ENCODE measurements around the gene CNTN4. TPM values are rescaled to one million over a fixed set of nuclear protein-coding genes. Genes with fewer than 3 reads are reported as not detected.

The CNTN4 gene
- total RNA-seq, 4 donors from 2014 or later = 6.6 to 10.7 (median 9.7) TPM

DNA sequence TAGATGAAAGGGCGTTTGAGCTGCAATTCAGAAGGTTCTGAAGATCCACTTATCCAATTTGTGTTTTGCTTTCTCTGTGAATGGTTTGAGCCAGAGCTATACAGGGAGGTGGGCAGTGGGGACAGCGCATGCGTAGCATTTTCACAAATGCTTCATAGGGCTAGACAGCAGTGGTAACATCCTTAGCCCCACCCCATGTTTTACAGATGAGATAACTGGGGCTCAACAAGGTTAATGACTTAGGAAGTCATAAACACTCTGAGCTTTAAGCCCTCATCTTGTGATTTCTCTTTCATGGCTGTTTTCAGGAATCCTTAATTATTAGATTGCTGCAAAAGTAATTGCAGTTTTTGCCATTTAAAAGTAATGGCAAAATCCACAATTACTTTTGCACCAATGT, 602.8 kb downstream of the CNTN4 start:
- H3K27me3 ChIP-seq = peaks cover 0 to 4% (median 0%) of the 10 kb centered on the region in 4 donors
- no peak for TF ChIP-seq POLR2A (IDR thresholded peaks at IDR 0.05; ENCODE audit: low read depth)
- intact Hi-C loops (cut with DNase I) = no loop called here
- DNase-seq (ENCODE audit: extremely low spot score) = no peak
- WGBS = 83% methylated on average over 3 of the region's 3 CpGs
- no peaks in the 10 kb centered on the region for H3K36me3 ChIP-seq
- H3K4me1 ChIP-seq = no peaks in the 10 kb centered on the region
- H3K4me3 ChIP-seq = no peak overlapping the region
- H3K27ac ChIP-seq (replicated peaks in 1 of 4) = no peak overlapping the region
- H3K9me3 ChIP-seq = no peaks in the 10 kb centered on the region

DNA sequence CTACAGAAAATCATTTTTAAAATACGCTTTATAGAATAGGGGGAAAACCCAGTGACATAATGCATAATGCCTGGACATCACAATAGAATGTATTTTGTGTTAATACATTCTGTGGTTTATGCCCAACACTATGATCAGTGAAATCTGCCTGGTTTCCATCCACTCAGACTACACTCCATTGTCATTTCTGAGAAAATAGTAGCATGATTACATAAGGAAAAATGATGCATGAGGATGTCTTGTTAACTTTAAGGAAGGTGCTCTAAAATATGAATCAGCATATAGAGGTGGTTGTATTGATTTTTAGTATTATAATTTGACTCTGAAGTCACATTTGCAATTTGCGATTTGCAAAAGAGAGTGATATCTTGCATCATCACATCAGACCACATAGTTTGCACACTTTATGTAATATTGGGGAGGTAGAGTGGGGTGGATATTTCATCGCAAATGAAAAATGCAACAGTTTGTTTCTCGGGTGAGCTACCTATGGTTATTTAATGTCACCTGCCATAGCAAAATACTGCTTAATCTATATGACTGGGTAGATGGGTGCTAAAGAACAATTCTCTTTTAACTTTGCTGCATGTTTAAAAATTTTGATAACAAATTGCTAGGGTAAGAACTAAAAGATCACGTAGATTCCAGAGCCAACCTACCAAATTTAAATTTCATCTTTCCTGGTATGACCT, 607.6 kb downstream of the CNTN4 start:
- DNase-seq (ENCODE audit: extremely low spot score) = no peak

DNA sequence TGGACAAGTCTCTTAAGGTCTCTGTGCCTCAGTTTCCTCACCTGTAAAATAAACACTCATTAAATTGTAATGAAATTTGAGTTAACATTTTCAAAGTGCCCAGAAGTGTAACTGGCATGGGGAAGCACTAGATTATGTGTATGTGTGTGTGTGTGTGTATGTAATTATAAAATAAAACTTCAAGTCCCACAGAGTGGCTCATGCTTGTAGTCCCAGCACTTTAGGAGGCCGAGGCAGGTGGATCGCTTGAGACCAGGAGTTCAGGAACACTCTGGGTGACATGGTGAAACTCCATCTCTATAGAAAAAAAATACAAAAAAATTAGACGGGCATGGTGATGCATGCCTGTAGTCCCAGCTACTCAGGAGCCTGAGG, 608.2 kb downstream of the CNTN4 start:
- no peak for TF ChIP-seq EP300 (IDR thresholded peaks at IDR 0.05)
- no peak for TF ChIP-seq POLR2AphosphoS5 (IDR thresholded peaks at IDR 0.05)
- TF ChIP-seq CTCF (IDR thresholded peaks at IDR 0.05) = no peak
- no peak for TF ChIP-seq POLR2A (IDR thresholded peaks at IDR 0.05; ENCODE audit: low read depth)
- Histone ChIP-seq H3K27me3 (no peaks in the 10 kb centered on the region), H3K4me1 (no peaks in the 10 kb centered on the region), H3K9me3 (no peaks in the 10 kb centered on the region), H3K4me3 (no peak overlapping the region), H3K27ac (replicated peaks in 1 of 4) (no peak overlapping the region), H3K36me3 (no peaks in the 10 kb centered on the region)
- WGBS = 95% methylated on average over 3 of the region's 3 CpGs
- intact Hi-C loops (cut with DNase I) = no loop called here
- no peak for DNase-seq (ENCODE audit: extremely low spot score)

More for the DNA sequence above, 607.6 kb downstream of the CNTN4 start:
- Histone ChIP-seq H3K4me1 (no peaks in the 10 kb centered on the region), H3K4me3 (no peak overlapping the region), H3K9me3 (no peaks in the 10 kb centered on the region), H3K27me3 (no peaks in the 10 kb centered on the region), H3K27ac (replicated peaks in 1 of 4) (no peak overlapping the region), H3K36me3 (no peaks in the 10 kb centered on the region)
- WGBS = 95% methylated on average over 5 of the region's 5 CpGs
- intact Hi-C loops (cut with DNase I) = no loop called here
- TF ChIP-seq EP300 (IDR thresholded peaks at IDR 0.05) = no peak
- no peak for TF ChIP-seq POLR2AphosphoS5 (IDR thresholded peaks at IDR 0.05)
- TF ChIP-seq POLR2A (IDR thresholded peaks at IDR 0.05; ENCODE audit: low read depth) = no peak
- TF ChIP-seq CTCF (IDR thresholded peaks at IDR 0.05) = no peak

- DNase-seq (ENCODE audit: extremely low spot score) = no peak
- TF ChIP-seq EP300 (IDR thresholded peaks at IDR 0.05) (no peak), POLR2AphosphoS5 (IDR thresholded peaks at IDR 0.05) (no peak), POLR2A (IDR thresholded peaks at IDR 0.05; ENCODE audit: low read depth) (no peak), CTCF (IDR thresholded peaks at IDR 0.05) (no peak)
- Histone ChIP-seq H3K36me3 (no peaks in the 10 kb centered on the region), H3K4me1 (no peaks in the 10 kb centered on the region), H3K9me3 (no peaks in the 10 kb centered on the region), H3K27ac (replicated peaks in 1 of 4) (no peak overlapping the region), H3K4me3 (no peak overlapping the region), H3K27me3 (no peaks in the 10 kb centered on the region)
- intact Hi-C loops (cut with DNase I) = no loop called here
- 62% methylated on average over 3 of the region's 3 CpGs for WGBS
Observed at GRCh38 chr3:2711081-2711480, 612.4 kb downstream of the CNTN4 start.

DNA sequence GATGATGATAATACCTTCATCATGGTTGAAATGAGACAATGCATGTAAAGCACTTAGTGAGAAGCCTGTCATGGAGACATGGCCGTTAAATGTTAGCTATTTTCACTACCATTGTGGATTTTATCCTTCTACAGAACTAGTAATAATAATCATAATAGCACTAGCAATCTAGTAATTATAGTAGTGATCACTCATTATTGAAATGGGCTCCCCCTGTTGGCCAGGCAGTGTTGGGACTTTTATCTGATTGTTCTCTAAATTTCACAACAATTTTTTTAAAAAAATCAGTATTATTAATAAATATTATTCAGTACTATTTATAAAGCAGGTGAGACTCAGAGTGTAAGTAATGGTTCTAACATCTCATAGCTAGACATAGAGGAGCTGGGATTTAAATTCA, 615.3 kb downstream of the CNTN4 start:
- intact Hi-C loops (cut with DNase I) = no loop called here
- WGBS = 96% methylated on average over 1 of the region's 1 CpG
- DNase-seq (ENCODE audit: extremely low spot score) = no peak

More for the DNA sequence above, 615.3 kb downstream of the CNTN4 start:
- no peak overlapping the region for H3K4me3 ChIP-seq
- no peaks in the 10 kb centered on the region for H3K9me3 ChIP-seq
- no peaks in the 10 kb centered on the region for H3K36me3 ChIP-seq
- no peaks in the 10 kb centered on the region for H3K4me1 ChIP-seq
- no peak overlapping the region for H3K27ac ChIP-seq (replicated peaks in 1 of 4)
- peak in 1 of 3 experiments; percentile 20 for TF ChIP-seq CTCF (IDR thresholded peaks at IDR 0.05)
- TF ChIP-seq POLR2A (IDR thresholded peaks at IDR 0.05; ENCODE audit: low read depth) = no peak
- no peak for TF ChIP-seq EP300 (IDR thresholded peaks at IDR 0.05)
- no peaks in the 10 kb centered on the region for H3K27me3 ChIP-seq
